ENCODE results near the gene CRACR2A.

Gene CRACR2A

DNA sequence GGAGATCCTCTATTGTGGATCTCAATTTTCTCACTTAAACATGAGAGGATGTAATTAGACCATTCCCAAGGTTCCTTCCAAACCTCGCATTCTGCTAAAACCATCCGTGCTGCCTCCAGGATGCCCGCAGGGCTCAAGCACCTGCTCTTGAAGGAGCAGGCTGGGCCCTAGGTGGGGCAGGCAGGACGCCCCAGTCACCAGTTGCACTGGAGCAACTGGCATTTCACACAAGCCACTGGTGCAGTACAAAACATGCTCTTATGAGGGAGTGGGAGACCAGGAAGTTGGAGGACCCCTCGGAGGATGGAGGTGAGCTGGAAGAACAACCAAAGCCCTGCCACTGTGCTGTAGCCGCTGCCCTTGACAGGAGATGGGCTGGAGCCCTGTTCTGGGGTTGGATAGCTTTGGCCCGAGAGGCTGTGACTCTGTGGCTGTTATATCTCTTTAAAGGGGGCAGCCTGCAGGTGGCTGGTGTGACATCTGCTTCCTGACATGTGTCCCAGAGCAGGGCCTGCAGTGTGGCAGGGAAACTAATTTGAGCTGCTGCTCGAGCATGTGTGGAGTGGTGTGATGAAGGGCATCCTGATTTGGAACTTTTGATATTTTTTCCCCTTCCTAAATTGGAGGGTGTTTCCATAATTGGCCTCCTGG, 122.2 kb downstream of the CRACR2A start:
- H3K27ac ChIP-seq = no peak overlapping the region
- H3K4me3 ChIP-seq = no peak overlapping the region

DNA sequence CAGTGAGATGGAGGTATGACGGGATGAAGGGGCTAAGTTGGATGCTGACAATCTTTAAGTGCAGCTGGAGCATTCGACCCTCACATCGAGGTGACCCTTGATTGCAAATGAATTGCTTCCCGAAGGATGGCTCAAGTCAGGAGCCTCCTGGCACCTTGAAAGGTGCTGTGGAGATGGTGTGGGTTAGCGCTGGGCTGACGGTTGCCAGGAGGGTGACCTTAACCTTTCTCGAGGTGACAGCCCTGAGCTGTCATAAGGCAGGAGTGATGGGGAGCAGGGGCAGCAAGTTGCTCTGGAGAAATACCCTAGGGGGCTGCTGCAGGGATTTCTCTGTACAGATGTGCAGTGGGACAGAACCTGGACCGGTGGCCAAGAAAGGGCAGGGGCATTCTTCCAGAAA, 122.8 kb downstream of the CRACR2A start:
- no peak overlapping the region for H3K4me3 ChIP-seq
- no peak overlapping the region for H3K27ac ChIP-seq

- Histone ChIP-seq H3K4me3 (no peak overlapping the region), H3K27ac (no peak overlapping the region)
Measured at GRCh38 chr12:3629057-3629830, 123.7 kb downstream of the CRACR2A start.

GRCh38 chr12:3628629-3629028, 124.3 kb downstream of the CRACR2A start:
- Histone ChIP-seq H3K27ac (no peak overlapping the region), H3K4me3 (no peak overlapping the region)

GRCh38 chr12:3627336-3627735, 125.6 kb downstream of the CRACR2A start:
- H3K4me3 ChIP-seq = no peak overlapping the region
- H3K27ac ChIP-seq = no peak overlapping the region

GRCh38 chr12:3624273-3624672, 128.6 kb downstream of the CRACR2A start:
- H3K4me3 ChIP-seq = no peak overlapping the region
- H3K27ac ChIP-seq = no peak overlapping the region

- Histone ChIP-seq H3K27ac (no peak overlapping the region), H3K4me3 (no peak overlapping the region)
Measured at GRCh38 chr12:3622822-3623690, 129.9 kb downstream of the CRACR2A start.

GRCh38 chr12:3622021-3622821, 130.7 kb downstream of the CRACR2A start:
- Histone ChIP-seq H3K27ac (no peak overlapping the region), H3K4me3 (no peak overlapping the region)

DNA sequence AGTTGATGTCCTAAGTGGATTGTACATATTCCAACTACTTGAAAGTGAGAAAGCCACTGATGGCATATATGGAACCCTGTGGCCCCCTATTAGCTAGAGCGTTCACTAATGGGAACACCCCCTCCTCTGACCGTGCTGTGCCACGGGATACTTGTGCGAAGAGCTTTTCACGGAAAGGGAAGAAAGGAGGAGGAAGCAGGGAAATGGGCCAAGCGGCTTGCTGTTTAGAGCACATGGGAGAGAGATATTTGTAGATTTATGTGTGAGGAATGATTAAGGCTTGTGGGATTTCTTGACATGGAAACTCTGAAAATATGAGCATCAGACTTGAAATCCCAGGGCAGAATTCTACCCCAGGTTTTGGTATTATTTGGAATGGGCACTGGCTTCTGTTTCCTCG, 132.1 kb downstream of the CRACR2A start:
- H3K27ac ChIP-seq = no peak overlapping the region
- H3K4me3 ChIP-seq = no peak overlapping the region

DNA sequence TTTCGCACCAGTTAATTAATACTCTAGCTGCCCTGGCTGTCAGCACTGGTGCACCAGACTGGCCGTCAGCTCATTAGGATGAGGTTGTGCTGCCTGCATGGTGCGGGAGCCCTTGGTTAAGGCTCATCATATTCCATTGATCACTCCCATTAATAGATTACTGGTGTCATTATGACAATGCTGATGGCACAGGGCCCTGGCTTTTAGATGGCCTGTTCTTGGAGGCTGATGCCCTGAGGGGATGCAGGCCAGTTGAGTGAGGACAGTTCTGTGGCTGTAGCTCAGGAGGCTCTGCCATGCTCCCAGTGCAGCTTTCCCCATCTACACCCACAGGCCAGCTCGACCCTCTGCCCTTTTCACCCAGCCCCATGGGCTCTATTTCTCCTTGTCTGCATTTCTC, 135.3 kb downstream of the CRACR2A start:
- Histone ChIP-seq H3K4me3 (no peak overlapping the region), H3K27ac (no peak overlapping the region)

- no peak overlapping the region for H3K27ac ChIP-seq
Measured at GRCh38 chr12:3615862-3616261, 137.0 kb downstream of the CRACR2A start.

DNA sequence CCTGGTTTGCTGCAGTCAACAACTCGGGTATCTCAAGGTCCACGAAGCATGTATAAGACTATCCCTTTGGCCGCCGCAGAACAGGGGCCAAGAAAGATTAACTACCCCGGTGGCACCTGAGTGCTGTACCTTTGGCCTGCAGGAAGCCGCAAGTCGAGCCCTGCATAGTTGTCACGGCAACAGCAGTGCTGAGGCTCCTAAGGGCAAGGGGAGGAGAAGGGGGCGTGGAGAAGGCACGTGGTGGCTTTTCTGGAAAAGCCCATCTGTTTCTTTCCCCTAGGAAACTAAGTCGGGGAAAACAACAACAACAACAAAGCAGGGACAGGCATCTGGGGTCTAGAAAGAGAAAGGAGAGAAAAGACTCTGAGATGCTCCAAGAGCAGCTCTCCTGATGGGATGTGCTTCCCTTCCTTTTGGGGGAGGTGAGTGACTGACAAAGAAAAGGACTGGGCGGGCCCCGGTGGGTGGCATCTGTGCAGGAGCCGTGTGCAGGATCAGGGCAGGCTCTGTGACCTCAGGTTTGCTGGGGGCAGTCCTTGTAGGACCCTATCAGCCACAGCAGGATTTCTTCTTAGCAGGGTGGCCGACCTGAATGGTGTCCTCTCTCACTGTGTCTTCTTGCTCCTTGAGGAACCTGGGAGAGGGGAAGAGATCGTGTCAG, 138.0 kb downstream of the CRACR2A start:
- no peak overlapping the region for H3K4me3 ChIP-seq
- no peak overlapping the region for H3K27ac ChIP-seq

More at GRCh38 chr12:3615862-3616261, 137.0 kb downstream of the CRACR2A start:
- H3K4me3 ChIP-seq = no peak overlapping the region

- no peak overlapping the region for H3K27ac ChIP-seq
- no peak overlapping the region for H3K4me3 ChIP-seq
Measured at GRCh38 chr12:3613641-3614395, 139.1 kb downstream of the CRACR2A start.

DNA sequence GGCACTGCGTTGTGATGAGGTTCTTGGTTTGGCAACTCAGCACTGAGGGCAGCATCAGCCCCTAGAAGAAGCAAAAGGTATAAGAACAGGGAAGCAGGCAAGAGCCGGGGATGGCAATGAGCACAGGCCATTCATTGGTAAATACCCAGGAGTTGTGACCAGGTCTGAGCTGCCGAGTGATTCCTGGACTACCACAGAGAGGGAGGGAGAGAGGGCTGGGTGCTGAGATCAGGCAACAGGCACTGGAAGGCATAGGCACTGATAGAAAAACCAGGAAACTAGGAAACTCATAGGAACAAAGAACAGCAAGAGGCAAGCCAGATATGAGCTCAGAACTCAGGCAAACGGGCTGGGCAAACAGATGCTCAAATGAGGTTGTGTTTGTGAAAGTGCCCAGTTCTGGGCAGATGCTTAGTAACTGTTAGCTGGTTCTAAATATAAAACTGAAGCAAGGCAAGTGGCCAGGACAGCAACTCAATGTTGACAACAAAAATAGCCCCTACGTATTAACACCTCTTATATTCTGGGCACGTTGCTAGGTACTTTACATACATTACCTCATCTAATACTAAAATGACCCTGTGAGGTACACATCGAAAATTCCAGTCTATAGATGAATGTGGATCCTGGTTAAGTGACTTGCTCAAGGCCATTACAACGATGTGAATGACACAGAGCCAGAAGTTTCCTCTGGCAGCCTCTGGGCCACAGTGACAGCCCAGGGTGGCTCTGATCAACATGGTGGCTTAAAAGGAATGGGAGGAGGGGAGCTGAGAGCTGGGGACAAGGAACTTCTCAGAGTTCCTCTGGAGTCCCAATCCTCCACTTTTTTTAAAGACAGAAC, 140.8 kb downstream of the CRACR2A start:
- no peak overlapping the region for H3K27ac ChIP-seq

GRCh38 chr12:3607821-3608220, 145.1 kb downstream of the CRACR2A start:
- no peak overlapping the region for H3K4me3 ChIP-seq
- no peak overlapping the region for H3K27ac ChIP-seq

More for the DNA sequence above, 140.8 kb downstream of the CRACR2A start:
- no peak overlapping the region for H3K4me3 ChIP-seq

DNA sequence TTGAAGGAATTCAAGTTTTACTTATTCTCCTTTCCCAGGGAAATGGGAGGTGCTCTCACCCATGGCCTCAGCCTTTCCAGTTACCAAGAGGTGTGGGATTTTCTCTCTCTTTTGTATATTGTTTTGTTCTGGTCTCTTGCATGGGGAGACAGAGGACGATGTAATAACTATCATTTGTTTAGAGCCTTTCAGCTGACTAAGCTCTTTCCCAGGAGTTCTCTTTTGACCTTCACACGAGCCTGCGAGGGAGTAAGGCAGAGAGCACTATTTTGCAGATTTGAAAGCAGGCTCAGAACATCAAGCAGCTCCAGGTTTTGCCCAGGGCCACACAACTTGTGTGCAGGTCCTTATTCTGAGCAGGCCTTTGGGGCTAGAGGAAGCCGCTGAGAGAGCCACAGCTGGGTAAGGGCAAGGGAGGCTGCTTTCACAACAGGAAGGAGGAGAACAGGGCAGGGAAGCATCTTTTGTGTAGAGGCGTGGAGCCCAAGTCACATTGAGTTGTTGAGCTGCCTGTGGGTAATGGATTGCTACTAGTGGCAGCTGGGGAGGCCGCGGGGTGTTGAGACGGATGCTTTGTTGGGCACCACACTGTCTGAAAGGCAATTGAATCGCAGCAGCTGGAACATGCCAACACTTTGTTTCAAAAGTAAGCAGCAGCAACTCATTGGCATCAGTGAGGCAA, 145.7 kb downstream of the CRACR2A start:
- Histone ChIP-seq H3K4me3 (no peak overlapping the region), H3K27ac (no peak overlapping the region)

- Histone ChIP-seq H3K4me3 (no peak overlapping the region), H3K27ac (no peak overlapping the region)
Measured at GRCh38 chr12:3606128-3606527, 146.8 kb downstream of the CRACR2A start.

Data from skin epidermis (tissue), 12 donors.